Hepatocyte (in vitro differentiated cells): ENCODE measurements around the gene TTC7B. TPM values are rescaled to one million over a fixed set of nuclear protein-coding genes. Genes with fewer than 3 reads are reported as not detected.

Experiments
- DNase-seq: peaks from one replicate; pipeline ENCODE4 v3.0.0-alpha.2; 2016; ENCODE audit warnings: low spot score
- H2AFZ ChIP-seq: fragments of 200-600 bp; sonication (generic); 2 replicates; pipeline ENCODE4 v1.6.0; 2016; ENCODE audit warnings: antibody characterized with exemption, mild to moderate bottlenecking
- H3K27ac ChIP-seq: fragments of 200-600 bp; sonication (generic); 2 replicates; pipeline ENCODE4 v1.5.1; 2016; ENCODE audit warnings: mild to moderate bottlenecking
- H3K27me3 ChIP-seq: fragments of 200-600 bp; sonication (generic); 2 replicates; pipeline ENCODE4 v1.6.1; 2016
- H3K36me3 ChIP-seq: fragments of 200-600 bp; sonication (generic); replicated peaks from 2 replicates; pipeline ENCODE4 v1.5.1; 2016; ENCODE audit warnings: low read depth; ENCODE audit not compliant: insufficient read depth
- H3K4me1 ChIP-seq: fragments of 200-600 bp; sonication (generic); 2 replicates; pipeline ENCODE4 v1.5.1; 2016; ENCODE audit warnings: mild to moderate bottlenecking, moderate library complexity; ENCODE audit not compliant: insufficient read depth
- H3K4me2 ChIP-seq: fragments of 200-600 bp; sonication (generic); 2 replicates; pipeline ENCODE4 v1.6.0; 2016
- H3K4me3 ChIP-seq: fragments of 200-600 bp; sonication (generic); 2 replicates; pipeline ENCODE4 v1.5.1; 2016; ENCODE audit warnings: mild to moderate bottlenecking
- H3K79me2 ChIP-seq: fragments of 200-600 bp; sonication (generic); 2 replicates; pipeline ENCODE4 v1.6.0; 2017; ENCODE audit warnings: mild to moderate bottlenecking
- H3K9me2 ChIP-seq: fragments of 200-600 bp; sonication (generic); replicated peaks from 2 replicates; pipeline ENCODE4 v1.6.0; 2017; ENCODE audit warnings: mild to moderate bottlenecking; ENCODE audit not compliant: insufficient read depth
- H3K9me3 ChIP-seq: fragments of 200-600 bp; sonication (generic); 2 replicates; pipeline ENCODE4 v1.5.1; 2016; ENCODE audit warnings: low read depth, mild to moderate bottlenecking
- H4K20me1 ChIP-seq: fragments of 200-600 bp; sonication (generic); 2 replicates; pipeline ENCODE4 v1.6.0; 2016; ENCODE audit warnings: mild to moderate bottlenecking; ENCODE audit not compliant: insufficient read depth, poor library complexity, severe bottlenecking
- EZH2 ChIP-seq: fragments of 200-600 bp; sonication (generic); IDR thresholded peaks from 2 replicates; pipeline ENCODE4 v1.6.1; 2016; ENCODE audit warnings: antibody characterized with exemption, mild to moderate bottlenecking, borderline replicate concordance
- EZH2phosphoT487 ChIP-seq: fragments of 200-600 bp; sonication (generic); IDR thresholded peaks from one replicate; pipeline ENCODE4 v1.6.1; 2018; ENCODE audit warnings: antibody characterized with exemption, mild to moderate bottlenecking, low read depth, moderate library complexity; ENCODE audit not compliant: unreplicated experiment, severe bottlenecking
- WGBS: methylation state at CpG from one replicate; pipeline ENCODE4 v1.1.6; 2016; ENCODE audit warnings: low lambda C conversion rate; ENCODE audit errors: missing lambda C conversion rate; 5-methylcytosine and 5-hydroxymethylcytosine counted together
- polyA plus RNA-seq: library from polyadenylated mRNA; unstranded; fragments of >200 nt; fragmentation: Nextera tagmentation; extraction: Ambion mirVana; gene quantifications from 2 replicates; pipeline ENCODE4 v1.2.1, GENCODE V29; 2016
- total RNA-seq: library from RNA; depleted of rRNA; stranded (reverse); fragments of >200 nt; gene quantifications from 2 replicates; pipeline ENCODE4 v1.2.3, GENCODE V29; 2014
- TF ChIP-seq, protein P1 (sequence below): fragments of 200-600 bp; sonication (generic); IDR thresholded peaks from 2 replicates; pipeline ENCODE4 v1.5.1; 2016; ENCODE audit warnings: antibody characterized with exemption, mild to moderate bottlenecking; ENCODE audit not compliant: poor library complexity

The TTC7B gene
- total and polyA plus RNA-seq, 2 experiments from 2014 or later: 10.7 to 25.5 TPM

- no peak overlapping the region for H3K4me3 ChIP-seq
- H3K79me2 ChIP-seq: no peaks in the 10 kb centered on the region
- no peaks in the 10 kb centered on the region for H3K4me1 ChIP-seq
- 94% methylated on average over 12 of the region's 12 CpGs for WGBS
- no peak overlapping the region for H3K27ac ChIP-seq
- no peak overlapping the region for H2AFZ ChIP-seq
- TF ChIP-seq EZH2phosphoT487 (no peak), EZH2 (no peak)
- TF ChIP-seq, protein P1, sequence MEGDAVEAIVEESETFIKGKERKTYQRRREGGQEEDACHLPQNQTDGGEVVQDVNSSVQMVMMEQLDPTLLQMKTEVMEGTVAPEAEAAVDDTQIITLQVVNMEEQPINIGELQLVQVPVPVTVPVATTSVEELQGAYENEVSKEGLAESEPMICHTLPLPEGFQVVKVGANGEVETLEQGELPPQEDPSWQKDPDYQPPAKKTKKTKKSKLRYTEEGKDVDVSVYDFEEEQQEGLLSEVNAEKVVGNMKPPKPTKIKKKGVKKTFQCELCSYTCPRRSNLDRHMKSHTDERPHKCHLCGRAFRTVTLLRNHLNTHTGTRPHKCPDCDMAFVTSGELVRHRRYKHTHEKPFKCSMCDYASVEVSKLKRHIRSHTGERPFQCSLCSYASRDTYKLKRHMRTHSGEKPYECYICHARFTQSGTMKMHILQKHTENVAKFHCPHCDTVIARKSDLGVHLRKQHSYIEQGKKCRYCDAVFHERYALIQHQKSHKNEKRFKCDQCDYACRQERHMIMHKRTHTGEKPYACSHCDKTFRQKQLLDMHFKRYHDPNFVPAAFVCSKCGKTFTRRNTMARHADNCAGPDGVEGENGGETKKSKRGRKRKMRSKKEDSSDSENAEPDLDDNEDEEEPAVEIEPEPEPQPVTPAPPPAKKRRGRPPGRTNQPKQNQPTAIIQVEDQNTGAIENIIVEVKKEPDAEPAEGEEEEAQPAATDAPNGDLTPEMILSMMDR: no peak
- no peak for DNase-seq
- no peaks in the 10 kb centered on the region for H3K9me3 ChIP-seq
- no peaks in the 10 kb centered on the region for H3K36me3 ChIP-seq
- H4K20me1 ChIP-seq: no peaks in the 10 kb centered on the region
- no peak overlapping the region for H3K4me2 ChIP-seq
- no peaks in the 10 kb centered on the region for H3K9me2 ChIP-seq
- no peaks in the 10 kb centered on the region for H3K27me3 ChIP-seq
Observed at GRCh38 chr14:90780519-90780918, 35.7 kb downstream of the TTC7B start.

DNA sequence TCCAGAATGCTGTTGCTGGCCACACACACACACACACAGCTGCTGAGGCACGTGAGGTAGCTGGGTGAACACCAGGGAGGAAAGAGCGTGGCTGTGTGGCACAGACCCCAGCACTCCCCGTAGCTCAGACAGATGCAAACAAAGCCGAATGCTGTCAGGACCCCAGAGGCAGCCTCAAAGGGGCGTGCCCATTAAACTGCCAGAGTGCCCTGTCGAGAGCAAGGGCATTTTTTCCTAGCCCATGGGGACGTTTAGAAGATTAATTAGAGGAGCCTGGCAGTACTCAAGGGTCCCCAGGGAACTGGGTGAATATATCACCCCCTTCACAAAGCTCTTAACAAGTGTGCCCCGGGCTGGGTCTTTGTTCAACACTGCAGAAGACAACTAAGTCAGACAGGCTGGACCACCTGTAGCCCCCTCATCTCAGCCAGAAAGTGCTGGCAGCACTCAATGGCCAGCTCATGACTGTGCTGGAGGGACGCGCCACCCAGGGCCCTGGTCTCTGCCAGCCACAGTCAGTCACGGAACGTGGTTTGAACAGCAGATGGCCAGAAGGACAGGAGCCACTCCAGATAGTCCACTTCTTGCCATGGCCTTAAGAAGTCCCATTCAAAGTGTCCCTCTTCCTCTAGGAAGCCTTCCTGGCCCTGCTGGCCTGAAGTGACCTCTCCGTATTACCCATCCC, 37.5 kb downstream of the TTC7B start:
- Histone ChIP-seq H4K20me1 (no peaks in the 10 kb centered on the region), H3K27me3 (no peaks in the 10 kb centered on the region), H3K9me2 (no peaks in the 10 kb centered on the region), H3K9me3 (no peaks in the 10 kb centered on the region), H3K4me2 (no peak overlapping the region), H3K27ac (no peak overlapping the region), H2AFZ (no peak overlapping the region), H3K36me3 (no peaks in the 10 kb centered on the region), H3K4me1 (no peaks in the 10 kb centered on the region), H3K79me2 (no peaks in the 10 kb centered on the region), H3K4me3 (no peak overlapping the region)
- WGBS: 90% methylated on average over 13 of the region's 13 CpGs
- TF ChIP-seq EZH2 (no peak), EZH2phosphoT487 (no peak)
- TF ChIP-seq, protein P1: no peak
- no peak for DNase-seq

- H3K4me2 ChIP-seq: no peak overlapping the region
- no peaks in the 10 kb centered on the region for H3K9me3 ChIP-seq
- no peaks in the 10 kb centered on the region for H3K9me2 ChIP-seq
- H3K27me3 ChIP-seq: no peaks in the 10 kb centered on the region
- no peak for TF ChIP-seq EZH2
- DNase-seq: no peak
- H3K36me3 ChIP-seq: no peaks in the 10 kb centered on the region
- no peak overlapping the region for H3K27ac ChIP-seq
- no peak overlapping the region for H3K4me3 ChIP-seq
- no peaks in the 10 kb centered on the region for H3K79me2 ChIP-seq
- no peaks in the 10 kb centered on the region for H4K20me1 ChIP-seq
- WGBS: 89% methylated on average over 11 of the region's 11 CpGs
- no peak overlapping the region for H2AFZ ChIP-seq
- no peaks in the 10 kb centered on the region for H3K4me1 ChIP-seq
Observed at GRCh38 chr14:90777830-90778485, 38.3 kb downstream of the TTC7B start.

- no peaks in the 10 kb centered on the region for H3K36me3 ChIP-seq
Observed at GRCh38 chr14:90777358-90777757, 38.9 kb downstream of the TTC7B start.

More at GRCh38 chr14:90777358-90777757, 38.9 kb downstream of the TTC7B start:
- no peak for TF ChIP-seq EZH2phosphoT487
- TF ChIP-seq, protein P1: no peak
- TF ChIP-seq EZH2: no peak
- DNase-seq: no peak
- no peaks in the 10 kb centered on the region for H4K20me1 ChIP-seq
- H3K27ac ChIP-seq: no peak overlapping the region
- H3K9me2 ChIP-seq: no peaks in the 10 kb centered on the region
- no peaks in the 10 kb centered on the region for H3K27me3 ChIP-seq
- H3K79me2 ChIP-seq: no peaks in the 10 kb centered on the region
- no peaks in the 10 kb centered on the region for H3K9me3 ChIP-seq
- H2AFZ ChIP-seq: no peak overlapping the region
- WGBS: 90% methylated on average over 2 of the region's 2 CpGs
- H3K4me2 ChIP-seq: no peak overlapping the region
- no peaks in the 10 kb centered on the region for H3K4me1 ChIP-seq
- H3K4me3 ChIP-seq: no peak overlapping the region
